ENCODE results near the gene ERCC6L. TPM values are rescaled to one million over a fixed set of nuclear protein-coding genes. Genes with fewer than 3 reads are reported as not detected.

Gene ERCC6L
- total RNA-seq, 1 experiment from 2014 or later = 1.8 TPM

DNA sequence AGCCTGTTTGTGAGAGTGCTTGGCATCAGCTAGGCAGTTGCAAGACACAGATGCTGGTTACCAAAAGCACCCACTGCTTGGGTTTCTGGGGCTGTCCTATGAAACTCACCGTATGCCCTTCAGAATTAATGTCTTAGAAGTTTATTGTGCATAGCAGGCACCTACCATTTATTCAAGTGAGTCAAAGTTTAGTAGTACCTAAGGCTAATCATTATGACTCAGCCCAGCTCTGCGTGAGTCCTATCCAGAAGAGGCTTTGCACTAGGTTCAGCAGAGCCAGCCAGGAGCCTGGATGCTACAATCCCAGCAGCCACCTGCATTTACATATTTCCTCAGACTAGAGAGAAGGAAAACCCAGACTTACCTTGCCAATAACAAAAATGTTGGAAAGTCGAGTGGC is 34.0 kb upstream of the ERCC6L start:
- ChIA-PET CTCF (interaction anchor here (0.8 kb wide), 1 partner anchor 9 kb away, joined by 3 read pairs; no protein-coding TSS in a partner anchor), POLR2A (interaction anchor here (0.6 to 1.2 kb wide), 4 partner anchors 9 to 348 kb away, joined by 3 to 4 read pairs (median 3); no protein-coding TSS in a partner anchor)
- DNase-seq (ENCODE audit: unreplicated experiment) = peak; percentile 88
- H3K27ac Mint-ChIP-seq (ENCODE audit: low read depth, unreplicated experiment) = peak overlapping the region; percentile 68
- intact Hi-C loops (cut with micrococcal nuclease) = no loop called here
- BruUV-seq (replicated peaks) = no TSS peak
- TF ChIP-seq CTCF (IDR thresholded peaks at IDR 0.05; ENCODE audit: unreplicated experiment) = no peak
- H3K4me1 Mint-ChIP-seq (ENCODE audit: insufficient read depth, unreplicated experiment) = peaks cover 37% of the 10 kb centered on the region
- H3K36me3 Mint-ChIP-seq (ENCODE audit: insufficient read depth, unreplicated experiment) = peaks cover 92% of the 10 kb centered on the region
- no peaks in the 10 kb centered on the region for H3K9me3 Mint-ChIP-seq (ENCODE audit: unreplicated experiment)
- no peaks in the 10 kb centered on the region for H3K27me3 Mint-ChIP-seq (ENCODE audit: insufficient read depth, unreplicated experiment)
- peak overlapping the region; percentile 90 for H3K4me3 Mint-ChIP-seq (ENCODE audit: unreplicated experiment)

DNA sequence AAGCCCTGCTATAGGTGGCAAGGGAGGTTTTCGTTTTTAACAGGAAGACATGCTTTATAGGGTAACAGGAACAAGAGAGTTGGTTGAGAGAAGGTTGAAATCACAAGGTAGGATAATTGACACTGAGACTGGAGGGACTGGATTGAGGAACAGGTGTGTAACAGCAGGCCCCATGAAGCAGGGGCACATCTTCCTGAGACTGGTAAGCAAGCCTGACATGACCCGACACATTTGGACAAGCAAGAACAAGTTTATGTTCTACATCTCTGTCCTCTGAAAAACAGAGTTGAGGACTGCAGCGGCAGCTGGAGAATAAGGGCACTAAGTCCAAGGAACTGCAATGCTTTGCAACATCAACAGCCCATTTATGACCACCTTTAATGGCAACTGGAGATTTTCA is 33.0 kb upstream of the ERCC6L start:
- POLR2A ChIA-PET = no interaction called here
- H3K4me3 Mint-ChIP-seq (ENCODE audit: unreplicated experiment) = peak overlapping the region; percentile 90

GRCh38 chrX:72271091-72271788 is 32.4 kb upstream of the ERCC6L start:
- intact Hi-C loops (cut with micrococcal nuclease) = no loop called here
- Mint-ChIP-seq H3K36me3 (ENCODE audit: insufficient read depth, unreplicated experiment) (peaks cover 95% of the 10 kb centered on the region), H3K9me3 (ENCODE audit: unreplicated experiment) (no peaks in the 10 kb centered on the region), H3K4me1 (ENCODE audit: insufficient read depth, unreplicated experiment) (peaks cover 37% of the 10 kb centered on the region), H3K27me3 (ENCODE audit: insufficient read depth, unreplicated experiment) (no peaks in the 10 kb centered on the region), H3K4me3 (ENCODE audit: unreplicated experiment) (peak overlapping the region; percentile 90), H3K27ac (ENCODE audit: low read depth, unreplicated experiment) (peak overlapping the region; percentile 68)
- POLR2A ChIA-PET = interaction anchor here (0.6 kb wide), 1 partner anchor 1710 kb away, joined by 3 read pairs; no protein-coding TSS in a partner anchor
- CTCF ChIA-PET = interaction anchor here (3.3 kb wide), 1 partner anchor 26 kb away, joined by 15 read pairs; no protein-coding TSS in a partner anchor
- no TSS peak for BruUV-seq (replicated peaks)
- TF ChIP-seq CTCF (IDR thresholded peaks at IDR 0.05; ENCODE audit: unreplicated experiment) = no peak
- no peak for DNase-seq (ENCODE audit: unreplicated experiment)

More for the DNA sequence above, 33.0 kb upstream of the ERCC6L start:
- H3K27me3 Mint-ChIP-seq (ENCODE audit: insufficient read depth, unreplicated experiment) = no peaks in the 10 kb centered on the region
- BruUV-seq (replicated peaks) = no TSS peak
- peak; percentile 71 for DNase-seq (ENCODE audit: unreplicated experiment)
- TF ChIP-seq CTCF (IDR thresholded peaks at IDR 0.05; ENCODE audit: unreplicated experiment) = no peak
- CTCF ChIA-PET = no interaction called here
- peaks cover 37% of the 10 kb centered on the region for H3K4me1 Mint-ChIP-seq (ENCODE audit: insufficient read depth, unreplicated experiment)
- H3K36me3 Mint-ChIP-seq (ENCODE audit: insufficient read depth, unreplicated experiment) = peaks cover 97% of the 10 kb centered on the region
- H3K9me3 Mint-ChIP-seq (ENCODE audit: unreplicated experiment) = no peaks in the 10 kb centered on the region
- intact Hi-C loops (cut with micrococcal nuclease) = no loop called here
- H3K27ac Mint-ChIP-seq (ENCODE audit: low read depth, unreplicated experiment) = peak overlapping the region; percentile 68

- intact Hi-C loops (cut with micrococcal nuclease) = no loop called here
- POLR2A ChIA-PET = no interaction called here
- H3K9me3 Mint-ChIP-seq (ENCODE audit: unreplicated experiment) = no peaks in the 10 kb centered on the region
- H3K4me3 Mint-ChIP-seq (ENCODE audit: unreplicated experiment) = no peak overlapping the region
- DNase-seq (ENCODE audit: unreplicated experiment) = peak; percentile 51
- no peak overlapping the region for H3K27ac Mint-ChIP-seq (ENCODE audit: low read depth, unreplicated experiment)
- no peaks in the 10 kb centered on the region for H3K27me3 Mint-ChIP-seq (ENCODE audit: insufficient read depth, unreplicated experiment)
- peaks cover 86% of the 10 kb centered on the region for H3K36me3 Mint-ChIP-seq (ENCODE audit: insufficient read depth, unreplicated experiment)
- CTCF ChIA-PET = interaction anchor here (3.3 kb wide), 1 partner anchor 25 kb away, joined by 15 read pairs; no protein-coding TSS in a partner anchor
- TF ChIP-seq CTCF (IDR thresholded peaks at IDR 0.05; ENCODE audit: unreplicated experiment) = no peak
- peaks cover 37% of the 10 kb centered on the region for H3K4me1 Mint-ChIP-seq (ENCODE audit: insufficient read depth, unreplicated experiment)
- no TSS peak for BruUV-seq (replicated peaks)
These were observed 31.6 kb upstream of the ERCC6L start for GRCh38 chrX:72270316-72270866.
